Forelimb muscle (tissue), 1 donor: ENCODE results near the gene KLHL21. TPM values are rescaled to one million over a fixed set of nuclear protein-coding genes. Genes with fewer than 3 reads are reported as not detected.
"Not testable (repeated sequence)": the region's sequence is repeated elsewhere in the genome, so short reads cannot be mapped to it uniquely, and the experiment has no call there.

Source experiments
- DNase-seq: peaks from one replicate; pipeline ENCODE4 v3.0.0-alpha.2; 2013; ENCODE audit warnings: low read depth
- polyA plus RNA-seq: library from polyadenylated mRNA; unstranded; fragments of 120-200 nt; gene quantifications from one replicate; pipeline ENCODE4 v1.2.1, GENCODE V29; 2013; ENCODE audit not compliant: insufficient read length

The KLHL21 gene, protein sequence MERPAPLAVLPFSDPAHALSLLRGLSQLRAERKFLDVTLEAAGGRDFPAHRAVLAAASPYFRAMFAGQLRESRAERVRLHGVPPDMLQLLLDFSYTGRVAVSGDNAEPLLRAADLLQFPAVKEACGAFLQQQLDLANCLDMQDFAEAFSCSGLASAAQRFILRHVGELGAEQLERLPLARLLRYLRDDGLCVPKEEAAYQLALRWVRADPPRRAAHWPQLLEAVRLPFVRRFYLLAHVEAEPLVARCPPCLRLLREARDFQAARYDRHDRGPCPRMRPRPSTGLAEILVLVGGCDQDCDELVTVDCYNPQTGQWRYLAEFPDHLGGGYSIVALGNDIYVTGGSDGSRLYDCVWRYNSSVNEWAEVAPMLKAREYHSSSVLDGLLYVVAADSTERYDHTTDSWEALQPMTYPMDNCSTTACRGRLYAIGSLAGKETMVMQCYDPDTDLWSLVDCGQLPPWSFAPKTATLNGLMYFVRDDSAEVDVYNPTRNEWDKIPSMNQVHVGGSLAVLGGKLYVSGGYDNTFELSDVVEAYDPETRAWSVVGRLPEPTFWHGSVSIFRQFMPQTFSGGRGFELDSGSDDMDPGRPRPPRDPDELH
- polyA plus RNA-seq, result 41.1 TPM

DNA sequence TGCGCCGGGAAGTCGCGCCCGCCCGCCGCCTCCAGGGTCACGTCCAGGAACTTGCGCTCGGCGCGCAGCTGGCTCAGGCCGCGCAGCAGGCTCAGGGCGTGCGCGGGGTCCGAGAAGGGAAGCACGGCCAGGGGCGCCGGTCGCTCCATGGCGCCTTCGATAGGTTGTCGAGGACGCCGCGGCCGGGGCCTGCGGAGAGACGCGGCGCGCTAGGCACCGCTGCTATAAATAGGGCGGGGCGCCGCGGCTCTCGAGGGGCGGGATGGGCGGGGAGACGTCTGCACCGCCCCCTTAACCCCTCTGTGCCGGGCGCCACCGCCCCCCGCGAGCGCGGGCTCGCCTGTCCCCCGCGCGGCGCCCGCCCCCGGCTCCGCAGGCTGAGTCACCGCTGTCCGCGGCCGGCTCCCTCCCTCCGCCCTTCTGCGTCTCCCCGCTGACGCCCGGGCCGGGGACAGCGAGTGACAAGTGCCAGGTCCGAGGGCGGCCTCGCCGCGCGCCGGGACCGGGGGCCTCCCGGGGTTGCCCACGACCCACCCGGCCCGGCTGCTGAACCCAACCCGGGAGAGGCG is at the start of gene KLHL21:
Gene KLHL21 (minus strand): TSS at position 201 of the 569 bp plus-strand sequence. CDS start 52 bp downstream, at position 149.
- DNase-seq, result peak; percentile 62

DNA sequence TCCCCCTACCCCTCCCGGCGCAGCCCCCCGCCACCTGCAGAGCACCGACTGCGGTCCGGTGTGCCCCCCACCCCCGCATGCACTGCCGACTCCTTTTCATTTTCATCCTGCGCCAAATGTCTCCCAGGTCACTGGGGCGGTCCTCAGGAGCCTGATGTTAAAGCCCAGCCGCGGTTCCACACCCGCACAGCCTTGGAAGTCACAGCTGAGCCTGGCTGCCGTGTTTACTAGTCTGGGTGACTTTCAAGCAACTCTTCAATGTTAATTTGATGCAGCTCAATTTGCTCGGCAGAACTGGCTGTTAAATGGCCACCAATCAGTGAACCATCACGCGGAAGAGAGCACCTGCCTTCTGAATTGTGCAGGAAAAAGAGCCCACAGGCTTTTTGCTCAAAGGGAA is 49.2 kb upstream of the KLHL21 start:
- DNase-seq, result no peak

DNA sequence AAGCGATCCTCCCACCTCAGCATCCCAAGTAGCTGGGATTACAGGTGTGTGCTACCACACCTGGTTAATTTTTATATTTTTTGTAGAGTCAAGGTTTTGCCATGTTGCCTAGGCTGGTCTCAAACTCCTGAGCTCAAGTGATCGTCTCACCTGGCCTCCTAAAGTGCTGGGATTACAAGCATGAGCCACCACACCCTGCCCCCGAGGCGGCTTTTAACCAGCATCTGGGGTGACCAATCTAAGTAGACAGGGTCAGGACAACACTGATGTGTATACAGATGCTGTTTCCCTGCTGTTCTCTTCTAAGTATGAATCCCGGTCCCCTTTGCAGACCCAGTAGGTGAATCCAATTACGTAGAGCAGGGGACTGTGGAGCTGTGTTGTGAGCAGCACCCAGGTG is 45.9 kb upstream of the KLHL21 start:
- DNase-seq, result no peak

DNA sequence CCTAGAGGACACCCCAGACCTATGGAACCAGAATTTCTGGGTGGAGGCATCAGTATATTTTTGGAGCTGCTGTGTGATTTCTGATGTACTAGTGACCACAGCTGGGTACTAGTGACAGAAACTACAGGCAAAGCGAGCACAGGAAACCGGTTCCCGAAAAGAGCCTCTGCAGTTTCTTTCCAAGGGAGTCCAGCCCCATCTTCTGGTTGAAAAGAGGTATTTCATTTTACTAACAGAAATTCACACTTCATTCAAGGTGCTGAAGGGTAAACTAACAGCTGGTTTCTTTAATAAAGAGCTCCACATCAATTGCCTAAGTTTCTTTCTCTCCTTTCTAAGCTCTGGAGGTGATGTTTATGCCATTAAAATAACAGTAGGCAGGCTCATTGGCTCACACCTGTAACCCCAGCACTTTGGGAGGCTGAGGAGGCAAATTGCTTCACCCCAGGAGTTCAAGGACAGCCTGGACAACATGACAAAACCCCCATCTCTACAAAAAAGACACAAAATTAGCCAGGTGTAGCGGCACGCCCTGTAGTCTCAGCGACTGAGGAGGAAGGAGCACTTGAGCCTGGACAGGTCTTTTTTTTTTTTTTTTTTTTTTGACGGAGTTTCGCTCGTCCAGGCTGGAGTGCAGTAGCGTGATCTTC is 44.0 kb upstream of the KLHL21 start:
- no peak for DNase-seq

DNA sequence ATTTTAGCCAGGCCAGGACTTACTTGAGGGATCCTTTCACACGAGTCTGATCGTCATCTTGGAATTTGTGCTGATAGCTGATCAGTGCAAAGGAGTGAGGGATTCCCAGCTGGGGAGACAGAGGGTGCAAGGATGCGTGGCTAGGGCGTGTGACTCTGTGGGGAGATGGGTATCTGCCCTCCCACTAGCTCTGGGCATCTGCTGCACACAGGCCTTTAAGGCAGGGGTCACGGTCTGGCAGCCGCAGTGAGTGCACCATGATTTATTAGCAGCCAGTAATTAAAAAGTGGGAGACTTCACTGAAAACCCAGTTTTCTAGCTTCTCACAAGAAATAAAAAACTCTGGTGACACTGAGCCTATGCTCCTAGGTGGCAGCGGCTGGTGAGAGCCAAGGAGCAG is 42.3 kb upstream of the KLHL21 start:
- DNase-seq, result no peak

DNA sequence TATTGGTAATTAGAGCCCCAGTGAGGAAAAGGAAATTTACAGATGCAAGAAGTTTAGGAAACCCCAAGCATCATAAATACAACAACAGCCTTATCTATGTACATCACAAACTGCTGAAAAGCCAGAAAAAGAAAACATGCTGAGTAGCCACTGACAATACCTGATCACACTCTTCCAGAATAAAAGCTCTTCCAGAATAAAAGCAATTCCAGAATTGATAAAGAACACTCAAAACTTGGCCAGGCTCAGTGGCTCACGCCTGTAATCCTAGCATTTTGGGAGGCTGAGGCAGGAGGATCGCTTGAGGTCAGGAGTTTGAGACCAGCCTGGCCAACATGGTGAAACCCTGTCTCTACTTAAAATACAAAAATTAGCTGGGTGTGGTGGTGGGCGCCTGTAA is 38.2 kb upstream of the KLHL21 start:
- not testable (repeated sequence) for DNase-seq

DNA sequence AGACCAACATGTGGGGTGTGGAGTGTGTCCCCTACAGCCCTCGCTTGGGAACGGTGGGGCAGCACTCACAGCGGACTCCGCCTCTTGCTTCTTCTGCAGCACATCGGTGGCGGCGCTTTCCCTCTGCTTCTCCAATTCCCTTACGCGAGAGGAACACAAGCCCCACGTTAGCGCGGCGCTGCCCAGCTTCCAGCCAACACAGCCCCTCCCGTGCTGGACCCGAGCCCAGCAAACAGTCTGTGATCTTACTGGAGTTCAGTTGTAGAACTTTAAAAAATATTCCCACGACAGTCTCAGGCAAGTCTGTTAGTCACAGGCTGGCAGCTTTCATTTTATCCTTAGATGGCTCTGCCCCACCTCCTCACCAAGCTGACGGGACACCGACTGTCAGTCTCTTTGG is 35.6 kb upstream of the KLHL21 start:
- peak; percentile 40 for DNase-seq

DNA sequence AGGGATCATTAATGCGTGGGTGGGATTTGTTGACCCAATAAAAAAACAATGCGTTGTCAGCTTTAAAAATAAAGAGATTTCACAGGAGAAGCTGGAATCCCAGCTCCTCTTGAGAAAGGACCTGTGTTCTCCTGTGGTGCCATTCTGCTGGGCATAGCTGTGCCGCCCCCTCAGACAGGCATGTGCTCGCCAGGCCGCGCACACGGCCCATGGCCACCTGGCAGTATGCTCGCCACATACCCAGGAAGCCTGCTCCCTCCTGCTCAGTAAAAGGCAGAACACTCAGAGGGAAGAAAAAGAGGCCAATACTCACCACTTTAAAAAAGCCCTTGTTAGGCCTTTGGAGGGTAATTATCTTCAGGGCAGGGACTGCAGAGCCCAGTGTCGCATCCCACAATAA is 35.1 kb upstream of the KLHL21 start:
- DNase-seq, result no peak

DNA sequence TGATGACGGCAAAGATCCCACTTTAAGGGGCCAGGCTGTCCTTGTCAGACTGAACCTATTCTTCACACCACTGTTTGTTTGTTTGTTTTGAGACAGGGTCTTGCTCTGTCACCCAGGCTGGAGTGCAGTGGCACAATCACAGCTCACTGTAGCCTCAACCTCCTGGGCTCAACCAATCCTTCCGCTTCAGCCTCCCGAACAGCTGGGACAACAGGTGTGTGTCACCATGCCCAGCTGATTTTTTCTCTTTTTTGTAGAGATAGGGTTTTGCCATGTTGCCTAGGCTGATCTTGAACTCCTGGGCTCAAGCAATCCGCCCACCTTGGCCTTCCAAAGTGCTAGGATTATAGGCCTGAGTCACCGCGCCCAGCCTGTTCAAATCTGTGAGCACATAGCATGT is 34.1 kb upstream of the KLHL21 start:
- not testable (repeated sequence) for DNase-seq

DNA sequence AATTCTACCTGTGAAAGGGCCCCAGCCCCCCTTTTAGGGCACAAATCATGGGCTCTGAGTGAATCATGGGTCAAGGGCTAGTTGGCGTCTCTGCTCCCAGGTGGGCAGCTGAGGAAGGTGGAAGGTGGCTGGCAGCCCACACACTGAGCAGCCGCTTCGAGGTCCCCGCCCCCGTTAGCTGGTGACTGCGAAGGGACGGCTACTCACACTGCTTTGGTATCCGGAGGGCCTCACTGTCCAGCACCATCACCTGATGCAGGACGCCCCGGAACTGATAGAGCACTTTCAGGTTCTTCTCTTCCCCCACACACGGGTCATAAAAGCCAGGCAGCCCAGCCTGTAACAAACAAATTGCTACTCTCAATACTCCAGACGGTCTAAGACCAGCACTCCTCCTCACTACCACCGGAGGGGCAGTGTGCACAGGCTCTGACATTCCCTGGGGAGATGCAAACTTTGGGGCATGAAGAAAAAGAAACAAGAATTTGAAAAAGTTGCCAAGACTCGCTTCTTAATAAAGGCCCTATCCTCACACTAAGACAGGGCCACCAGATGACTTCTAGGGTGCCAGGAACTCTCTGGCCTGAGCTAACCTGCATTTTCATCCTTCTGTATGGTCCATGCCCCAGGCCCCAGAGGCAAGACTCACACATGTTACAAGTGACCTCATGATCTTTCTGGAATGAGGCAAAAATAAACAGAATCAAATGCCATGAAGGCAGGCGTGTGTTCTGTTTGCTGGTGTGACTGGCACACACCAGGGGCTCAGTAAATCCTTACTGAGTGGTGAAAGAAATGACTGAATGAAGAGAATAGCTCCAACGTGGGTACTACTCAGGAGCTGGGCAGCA is 33.5 kb upstream of the KLHL21 start:
- DNase-seq, result no peak

DNA sequence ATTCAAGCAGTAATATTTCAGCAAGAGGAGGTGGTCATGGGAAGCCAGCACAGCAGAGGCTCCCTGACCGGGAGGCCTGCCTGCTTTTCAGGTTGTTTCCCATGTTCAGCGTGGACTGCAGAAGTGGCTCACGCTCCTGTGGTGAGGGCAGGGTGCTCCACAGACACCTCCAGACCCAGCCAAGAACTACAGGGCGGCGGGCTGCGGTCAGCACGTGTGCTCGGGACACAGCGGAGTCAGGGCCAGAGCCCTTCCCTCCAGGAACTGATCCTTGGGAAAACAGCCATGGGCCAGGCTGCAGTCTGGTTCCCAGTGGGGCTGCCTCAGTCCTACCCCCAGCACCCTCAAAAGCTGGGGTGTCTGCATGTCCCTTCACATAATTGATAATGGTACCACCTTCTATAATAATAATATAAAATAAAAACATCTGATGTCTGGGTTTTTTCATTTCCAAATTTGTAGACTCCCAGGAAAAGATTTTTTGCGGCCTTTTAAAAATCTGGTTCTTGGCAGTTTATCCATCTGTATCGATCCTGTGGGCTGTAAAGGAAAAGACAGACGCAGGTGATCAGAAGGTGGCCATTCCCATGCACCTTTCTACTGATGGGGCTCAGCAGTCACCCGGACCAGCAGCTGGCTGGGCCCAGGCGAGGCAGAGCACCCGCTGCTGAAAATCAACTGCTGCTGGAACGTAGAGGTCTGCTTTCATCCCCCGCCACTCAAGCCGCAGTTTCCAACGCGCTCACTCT is 32.7 kb upstream of the KLHL21 start:
- no peak for DNase-seq

DNA sequence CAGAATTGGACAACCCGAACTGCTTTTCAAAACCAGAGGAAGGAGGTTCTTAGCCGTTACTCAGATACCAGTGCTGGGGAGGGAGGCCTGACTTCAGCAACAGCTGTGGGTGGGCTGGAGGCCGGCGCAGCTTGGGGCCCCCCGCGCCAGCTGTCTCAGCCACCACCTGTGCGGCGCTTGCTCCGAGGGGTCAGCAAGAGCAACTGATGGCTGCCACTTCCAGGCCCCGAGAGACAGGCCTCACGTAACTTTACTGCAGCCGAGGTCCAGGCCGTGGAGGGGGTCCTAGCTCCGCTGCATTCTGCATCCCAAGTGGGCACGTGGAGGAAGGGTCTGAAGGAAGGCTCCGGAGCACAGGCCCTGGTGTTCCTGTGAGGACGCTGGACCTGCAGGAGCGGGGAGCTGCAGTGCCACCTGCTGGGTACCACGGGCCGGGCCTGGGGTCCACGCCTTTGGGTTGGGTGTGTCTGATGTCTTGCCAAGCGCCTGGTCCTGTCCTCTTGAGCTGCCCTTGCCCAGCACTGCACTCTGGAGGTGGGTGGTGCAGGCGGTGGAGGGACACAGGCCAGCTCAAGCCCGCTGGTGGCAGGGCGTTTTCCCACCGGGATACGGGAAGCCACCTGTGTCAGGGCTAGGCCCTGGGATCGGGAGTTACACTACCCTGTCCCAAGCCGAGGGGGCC is 31.8 kb upstream of the KLHL21 start:
- DNase-seq, result no peak

DNA sequence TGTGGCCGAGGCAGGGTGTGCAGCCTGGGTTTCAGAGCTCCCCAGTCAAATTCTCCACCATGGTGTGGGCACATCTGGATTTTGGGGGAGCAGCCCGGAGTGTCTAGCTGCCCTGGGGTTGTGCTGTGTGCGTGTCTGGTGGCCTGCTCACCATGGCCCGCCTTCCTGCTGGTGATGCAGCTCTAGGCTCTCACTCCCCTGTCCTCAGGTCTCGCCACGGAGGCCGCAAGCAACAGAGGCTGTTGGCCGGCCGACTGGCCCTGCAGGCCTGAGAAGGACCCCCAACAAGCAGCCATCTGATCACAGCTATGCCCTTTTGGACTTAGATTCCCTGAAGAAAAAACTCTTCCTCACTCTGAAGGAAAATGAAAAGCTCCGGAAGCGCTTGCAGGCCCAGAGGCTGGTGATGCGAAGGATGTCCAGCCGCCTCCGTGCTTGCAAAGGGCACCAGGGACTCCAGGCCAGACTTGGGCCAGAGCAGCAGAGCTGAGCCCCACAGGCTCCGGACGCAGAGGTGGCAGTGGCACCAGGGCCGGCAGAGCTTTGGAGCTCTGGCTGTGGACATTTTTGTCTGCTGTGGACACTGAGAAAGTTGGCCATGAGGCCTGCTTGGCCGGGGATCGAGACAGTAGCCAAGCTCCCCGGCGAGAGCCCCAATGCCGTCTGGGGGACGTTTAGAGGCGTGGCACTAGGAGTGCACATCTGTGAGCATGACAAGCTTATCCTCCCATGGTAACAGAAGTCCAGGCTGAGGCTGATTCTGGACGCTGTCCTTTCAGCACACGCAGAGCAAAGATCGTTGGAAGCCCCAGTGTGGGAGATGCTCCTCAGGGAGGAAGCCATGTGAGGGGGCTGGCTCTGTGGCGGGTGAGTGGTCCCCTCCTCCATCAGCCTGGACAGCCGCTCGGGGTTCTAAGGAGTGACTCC is 30.2 kb upstream of the KLHL21 start:
- no peak for DNase-seq

DNA sequence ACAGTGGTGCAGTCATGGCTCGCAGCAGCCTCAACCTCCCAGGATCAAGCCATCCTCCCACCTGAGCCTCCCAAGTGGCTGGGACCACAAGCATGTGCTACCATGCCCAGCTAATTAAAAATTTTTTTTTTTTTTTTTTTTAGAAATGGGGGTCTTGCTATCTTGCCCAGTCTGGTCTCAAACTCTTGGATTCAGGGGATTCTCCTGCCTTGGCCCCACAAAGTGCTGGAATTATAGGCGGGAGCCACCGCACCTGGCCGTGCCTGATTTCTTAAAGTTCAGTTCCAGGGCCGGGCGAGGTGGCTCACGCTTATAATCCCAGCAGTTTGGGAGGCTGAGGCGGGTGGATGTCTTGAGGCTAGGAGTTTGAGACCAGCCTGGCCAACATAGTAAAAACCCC is 28.4 kb upstream of the KLHL21 start:
- no peak for DNase-seq

DNA sequence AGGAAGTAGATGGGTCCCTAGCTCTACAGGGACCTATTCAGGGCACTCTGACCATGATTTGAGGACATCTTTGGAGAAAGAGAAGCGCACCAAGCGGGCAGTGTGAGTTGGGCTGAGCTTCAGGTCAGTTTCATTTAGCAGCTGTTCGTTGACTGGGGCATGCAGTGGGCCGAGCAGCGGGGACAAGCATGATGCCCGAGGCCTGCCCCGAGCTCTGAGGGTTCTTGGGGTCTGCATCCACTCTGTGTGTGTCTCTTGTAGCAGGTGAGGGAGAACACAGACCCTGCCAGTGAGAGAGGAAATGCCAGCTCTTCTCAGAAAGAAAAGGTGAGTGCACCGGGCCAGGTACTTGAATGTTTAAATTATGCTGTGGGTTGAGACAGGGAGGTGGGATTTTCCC is 27.4 kb upstream of the KLHL21 start:
- no peak for DNase-seq

DNA sequence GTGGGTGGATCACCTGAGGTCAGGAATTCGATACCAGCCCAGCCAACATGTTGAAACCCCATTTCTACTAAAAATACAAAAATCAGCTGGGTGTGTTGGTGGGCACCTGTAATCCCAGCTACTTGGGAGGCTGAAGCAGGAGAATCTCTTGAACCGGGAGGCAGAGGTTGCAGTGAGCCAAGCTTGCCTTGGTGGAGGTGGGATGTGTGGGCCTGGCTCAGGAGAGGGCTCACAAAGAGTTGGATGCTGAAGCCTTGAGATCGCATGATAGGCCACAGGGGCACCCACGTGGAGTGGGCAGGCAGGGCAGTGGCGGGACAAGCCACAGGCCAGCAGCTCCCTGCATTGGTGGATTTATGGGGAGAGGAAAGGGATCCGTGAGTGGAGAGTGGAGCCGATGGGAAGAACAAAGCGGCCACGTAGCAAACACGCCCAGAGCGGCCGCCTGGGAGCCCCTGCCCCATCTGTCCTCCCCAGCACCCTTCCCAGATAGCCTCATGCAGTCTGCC is 26.4 kb upstream of the KLHL21 start:
- DNase-seq, result no peak

DNA sequence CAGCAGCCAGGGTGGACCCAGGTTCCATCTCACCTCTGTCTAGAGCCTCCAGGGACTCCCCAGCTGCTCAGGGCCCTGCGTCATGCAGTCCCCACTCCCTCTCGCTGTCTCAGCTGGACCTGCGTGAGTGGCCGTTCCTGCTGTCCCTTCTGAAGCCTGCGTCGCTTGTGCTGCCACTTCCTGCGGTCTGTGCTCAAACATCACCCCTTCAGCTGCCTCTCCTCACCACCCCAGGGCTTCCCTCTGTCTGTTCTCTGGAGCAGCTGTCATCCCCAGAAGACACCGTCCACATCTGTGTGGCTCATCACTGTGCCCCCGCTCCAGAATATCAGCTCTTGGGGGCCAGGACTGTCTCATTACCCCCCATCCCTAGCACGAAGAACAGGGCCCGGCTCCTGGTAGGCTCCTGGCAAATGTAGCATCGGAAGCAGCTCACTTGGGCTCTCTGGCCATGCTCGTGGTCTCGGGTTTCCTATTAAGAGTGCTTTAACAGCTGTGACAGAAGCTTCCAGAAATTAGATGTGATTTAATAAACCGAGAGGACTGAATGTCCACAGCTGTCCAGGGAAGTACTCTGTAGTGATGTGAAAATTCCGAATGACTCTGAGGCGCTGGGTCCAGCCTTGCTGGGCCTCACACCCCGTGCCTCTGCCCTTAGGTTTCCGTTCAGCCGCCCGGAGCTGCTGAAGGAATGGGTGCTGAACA is 25.3 kb upstream of the KLHL21 start:
- DNase-seq, result no peak

DNA sequence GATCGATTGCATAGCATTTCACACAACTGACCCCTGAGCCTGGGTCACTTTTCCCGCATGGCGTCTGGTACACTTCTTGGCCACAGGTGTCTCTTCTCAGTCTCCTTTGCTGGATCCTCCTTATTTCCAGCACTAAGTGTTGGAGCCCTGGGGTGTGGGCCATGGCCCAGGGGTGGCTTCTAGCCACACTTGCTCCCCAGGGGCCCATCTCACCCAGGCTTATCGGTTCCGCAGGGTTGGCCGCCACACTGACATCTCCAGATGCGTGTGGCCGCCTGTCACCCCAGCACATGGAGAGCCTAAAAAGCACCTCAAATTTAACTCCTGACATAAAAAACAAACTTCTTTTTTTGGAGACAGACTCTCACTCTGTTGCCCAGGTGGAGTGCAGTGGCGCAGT is 24.4 kb upstream of the KLHL21 start:
- no peak for DNase-seq
